GM12878 (cell line): Measurements from ENCODE around the gene MAFB.

Experiments used
- CBX3 ChIP-seq: fragments of 200-600 bp; sonication (generic); IDR thresholded peaks from 2 replicates; pipeline ENCODE4 v1.6.1; 2016; ENCODE audit warnings: low read depth, borderline replicate concordance
- PAX8 ChIP-seq: fragments of 450-650 bp; IDR thresholded peaks from 2 replicates; pipeline ENCODE4 v1.6.1; 2017; ENCODE audit warnings: mild to moderate bottlenecking, moderate library complexity
- POLR2A ChIP-seq: IDR thresholded peaks from 2 replicates; pipeline ENCODE4 v1.6.1; 2011; ENCODE audit warnings: low read depth, mild to moderate bottlenecking, low read length
- SPI1 ChIP-seq: IDR thresholded peaks from 2 replicates; pipeline ENCODE4 v1.6.1; 2011; ENCODE audit warnings: low read depth, mild to moderate bottlenecking, low read length, moderate library complexity, borderline replicate concordance; ENCODE audit not compliant: insufficient read depth
- TF ChIP-seq, protein P1 (sequence below), 3 experiments: IDR thresholded peaks in 2 of 3; conservative IDR thresholded peaks in 1 of 3; 2 replicates each; pipeline ENCODE4 v1.5.1; 2011; ENCODE audit warnings: low read depth in 3 of 3, low read length in 3 of 3, mild to moderate bottlenecking in 3 of 3, control low read depth in 2 of 3, moderate library complexity in 2 of 3, inconsistent platforms in 1 of 3, mixed read lengths in 1 of 3; ENCODE audit not compliant: control insufficient read depth in 2 of 3, insufficient read depth in 1 of 3; ENCODE audit errors: extremely low read depth in 1 of 3
- TF ChIP-seq, protein P2 (sequence below): IDR thresholded peaks from 2 replicates; pipeline ENCODE4 v1.6.1; 2012; ENCODE audit warnings: low read depth, low read length, improper control_type of control experiment

DNA sequence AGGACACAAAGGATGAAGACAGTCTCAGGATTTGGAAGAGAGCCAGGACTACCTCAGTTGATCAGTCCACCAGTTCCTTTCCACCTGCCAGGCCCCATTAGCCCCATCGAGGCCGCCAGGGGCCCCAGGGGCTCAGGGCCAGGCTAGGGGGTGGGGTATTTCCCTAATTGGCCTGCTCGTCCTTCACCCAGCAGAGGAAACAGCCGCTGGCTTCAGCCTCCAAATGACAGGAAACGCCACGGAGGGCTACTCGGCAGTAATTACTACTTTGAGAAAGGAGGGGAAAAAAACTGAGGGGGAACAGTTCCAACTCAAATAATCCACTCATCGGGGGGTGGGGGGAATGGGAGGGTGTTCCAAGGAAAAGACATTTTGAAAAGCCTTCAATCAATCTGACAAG is 42.7 kb downstream of the MAFB start:
- TF ChIP-seq, protein P1, sequence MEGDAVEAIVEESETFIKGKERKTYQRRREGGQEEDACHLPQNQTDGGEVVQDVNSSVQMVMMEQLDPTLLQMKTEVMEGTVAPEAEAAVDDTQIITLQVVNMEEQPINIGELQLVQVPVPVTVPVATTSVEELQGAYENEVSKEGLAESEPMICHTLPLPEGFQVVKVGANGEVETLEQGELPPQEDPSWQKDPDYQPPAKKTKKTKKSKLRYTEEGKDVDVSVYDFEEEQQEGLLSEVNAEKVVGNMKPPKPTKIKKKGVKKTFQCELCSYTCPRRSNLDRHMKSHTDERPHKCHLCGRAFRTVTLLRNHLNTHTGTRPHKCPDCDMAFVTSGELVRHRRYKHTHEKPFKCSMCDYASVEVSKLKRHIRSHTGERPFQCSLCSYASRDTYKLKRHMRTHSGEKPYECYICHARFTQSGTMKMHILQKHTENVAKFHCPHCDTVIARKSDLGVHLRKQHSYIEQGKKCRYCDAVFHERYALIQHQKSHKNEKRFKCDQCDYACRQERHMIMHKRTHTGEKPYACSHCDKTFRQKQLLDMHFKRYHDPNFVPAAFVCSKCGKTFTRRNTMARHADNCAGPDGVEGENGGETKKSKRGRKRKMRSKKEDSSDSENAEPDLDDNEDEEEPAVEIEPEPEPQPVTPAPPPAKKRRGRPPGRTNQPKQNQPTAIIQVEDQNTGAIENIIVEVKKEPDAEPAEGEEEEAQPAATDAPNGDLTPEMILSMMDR (IDR thresholded peaks at IDR 0.05 in 2 of 3, conservative IDR thresholded peaks at IDR 0.05 in 1 of 3; ENCODE audit: control insufficient read depth in 2 of 3, extremely low read depth in 1 of 3, insufficient read depth in 1 of 3, low read depth in 3 of 3, low read length in 3 of 3), result no peak
- TF ChIP-seq POLR2A (no peak), SPI1 (no peak), CBX3 (no peak), PAX8 (no peak)
- TF ChIP-seq, protein P2, sequence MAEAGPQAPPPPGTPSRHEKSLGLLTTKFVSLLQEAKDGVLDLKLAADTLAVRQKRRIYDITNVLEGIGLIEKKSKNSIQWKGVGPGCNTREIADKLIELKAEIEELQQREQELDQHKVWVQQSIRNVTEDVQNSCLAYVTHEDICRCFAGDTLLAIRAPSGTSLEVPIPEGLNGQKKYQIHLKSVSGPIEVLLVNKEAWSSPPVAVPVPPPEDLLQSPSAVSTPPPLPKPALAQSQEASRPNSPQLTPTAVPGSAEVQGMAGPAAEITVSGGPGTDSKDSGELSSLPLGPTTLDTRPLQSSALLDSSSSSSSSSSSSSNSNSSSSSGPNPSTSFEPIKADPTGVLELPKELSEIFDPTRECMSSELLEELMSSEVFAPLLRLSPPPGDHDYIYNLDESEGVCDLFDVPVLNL, result no peak
